Activated effector memory CD4-positive, alpha-beta T cell treated with Interleukin-2 at 50 U/mL for 16 hours (primary cell): ENCODE measurements around the gene PCDH1.

ENCODE experiments used
- DNase-seq: peaks from one replicate; pipeline ENCODE4 v3.0.0-alpha.2; 2020

PCDH1 gene

GRCh38 chr5:141872496-141873356, 5.5 kb downstream of the PCDH1 start:
- DNase-seq: no peak

GRCh38 chr5:141871870-141872269, 6.3 kb downstream of the PCDH1 start:
- no peak for DNase-seq

- no peak for DNase-seq
Measured at GRCh38 chr5:141870871-141871270, 7.3 kb downstream of the PCDH1 start.

GRCh38 chr5:141870228-141870627, 8.0 kb downstream of the PCDH1 start:
- DNase-seq: no peak

- DNase-seq: no peak
Measured at GRCh38 chr5:141869514-141869913, 8.7 kb downstream of the PCDH1 start.

GRCh38 chr5:141869040-141869439, 9.2 kb downstream of the PCDH1 start:
- no peak for DNase-seq

GRCh38 chr5:141868541-141868940, 9.7 kb downstream of the PCDH1 start:
- DNase-seq: no peak

GRCh38 chr5:141867651-141868050, 10.6 kb downstream of the PCDH1 start:
- DNase-seq: no peak

- DNase-seq: no peak
Measured at GRCh38 chr5:141867139-141867538, 11.1 kb downstream of the PCDH1 start.

GRCh38 chr5:141866096-141866495, 12.1 kb downstream of the PCDH1 start:
- no peak for DNase-seq

- no peak for DNase-seq
Measured at GRCh38 chr5:141865406-141865805, 12.8 kb downstream of the PCDH1 start.

GRCh38 chr5:141864371-141865370, 13.5 kb downstream of the PCDH1 start:
- DNase-seq: no peak

- DNase-seq: no peak
Measured at GRCh38 chr5:141863569-141864178, 14.5 kb downstream of the PCDH1 start.

- no peak for DNase-seq
Measured at GRCh38 chr5:141862936-141863543, 15.2 kb downstream of the PCDH1 start.

- no peak for DNase-seq
Measured at GRCh38 chr5:141861194-141861593, 17.0 kb downstream of the PCDH1 start.

- no peak for DNase-seq
Measured at GRCh38 chr5:141858079-141858765, 20.0 kb downstream of the PCDH1 start.

GRCh38 chr5:141857226-141857625, 21.0 kb downstream of the PCDH1 start:
- DNase-seq: no peak

- DNase-seq: no peak
Measured at GRCh38 chr5:141856037-141856790, 22.0 kb downstream of the PCDH1 start.

GRCh38 chr5:141855265-141856036, 22.8 kb downstream of the PCDH1 start:
- DNase-seq: no peak

- DNase-seq: no peak
Measured at GRCh38 chr5:141853895-141854626, 24.1 kb downstream of the PCDH1 start.
